GM21528 (cell line): ENCODE measurements around the gene LDLRAD4.
"Not testable (repeated sequence)": the region's sequence is repeated elsewhere in the genome, so short reads cannot be mapped to it uniquely, and the experiment has no call there.

Source experiments
- ATAC-seq: cut with Tn5 transposase; IDR thresholded peaks from one replicate; pipeline ENCODE4 v1.9.1; 2021; ENCODE audit warnings: mild to moderate bottlenecking, moderate library complexity; ENCODE audit not compliant: unreplicated experiment, low FRiP score

LDLRAD4 gene

DNA sequence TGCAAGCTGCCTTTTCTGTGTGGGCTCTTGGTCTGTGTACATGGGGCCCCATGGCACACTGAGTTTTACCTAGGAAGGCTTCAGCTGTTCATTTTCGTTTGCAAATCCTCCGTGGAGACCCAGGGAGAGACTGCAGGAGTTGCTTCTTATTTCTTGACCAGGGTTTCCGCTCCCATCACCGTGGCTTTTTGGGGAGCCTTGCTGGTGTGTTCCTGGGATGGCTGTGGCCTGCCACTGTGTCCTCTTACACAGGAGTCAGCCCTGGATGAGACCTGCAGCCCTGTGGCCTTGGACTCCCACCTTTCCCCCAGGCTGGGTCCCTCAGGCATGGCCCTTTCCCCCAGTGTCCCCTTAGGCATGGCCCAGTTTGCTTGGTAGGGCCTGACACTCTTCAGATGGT, 370.8 kb downstream of the LDLRAD4 start:
- ATAC-seq: no peak

- ATAC-seq: no peak
Measured at GRCh38 chr18:13589943-13590342, 371.4 kb downstream of the LDLRAD4 start.

DNA sequence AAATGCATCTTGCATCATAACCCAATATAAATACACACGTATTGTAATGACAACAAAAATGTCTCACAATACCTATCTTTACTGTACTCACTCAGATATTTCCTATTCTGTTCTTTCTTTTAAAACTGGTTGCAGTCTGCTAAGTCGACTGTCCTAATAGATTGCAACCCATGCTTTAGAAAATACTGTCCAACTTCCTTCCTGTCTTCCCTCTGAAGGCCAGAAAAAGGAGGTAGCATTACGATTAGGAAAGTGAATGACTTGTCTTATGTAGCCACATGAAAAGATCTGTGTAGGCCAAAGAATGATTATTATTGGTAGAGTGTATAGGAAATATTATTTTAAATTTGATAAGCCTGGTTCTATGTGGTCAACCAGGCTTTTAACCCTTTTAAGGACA, 373.7 kb downstream of the LDLRAD4 start:
- ATAC-seq: no peak

- ATAC-seq: no peak
Measured at GRCh38 chr18:13594551-13594950, 376.0 kb downstream of the LDLRAD4 start.

GRCh38 chr18:13597068-13597467, 378.5 kb downstream of the LDLRAD4 start:
- ATAC-seq: no peak

DNA sequence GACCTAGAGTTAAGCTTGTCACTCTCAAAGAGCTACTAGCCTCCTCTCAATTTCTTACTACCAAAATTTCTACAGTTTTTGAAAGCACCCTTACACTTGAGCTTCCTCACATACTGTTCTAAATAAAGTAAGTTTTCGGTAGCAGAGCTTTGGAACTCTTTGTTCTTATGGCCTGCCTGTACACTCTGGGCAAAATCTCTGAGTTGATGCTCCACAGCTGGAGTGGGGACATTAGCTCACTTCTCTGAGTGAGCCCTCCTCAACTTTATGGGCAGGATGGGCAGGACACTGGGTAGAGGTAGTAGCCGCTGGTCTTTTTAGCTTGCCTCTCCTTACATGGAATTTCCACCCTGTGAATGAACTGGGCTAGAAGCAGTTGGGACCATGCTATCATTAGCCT, 380.0 kb downstream of the LDLRAD4 start:
- no peak for ATAC-seq

DNA sequence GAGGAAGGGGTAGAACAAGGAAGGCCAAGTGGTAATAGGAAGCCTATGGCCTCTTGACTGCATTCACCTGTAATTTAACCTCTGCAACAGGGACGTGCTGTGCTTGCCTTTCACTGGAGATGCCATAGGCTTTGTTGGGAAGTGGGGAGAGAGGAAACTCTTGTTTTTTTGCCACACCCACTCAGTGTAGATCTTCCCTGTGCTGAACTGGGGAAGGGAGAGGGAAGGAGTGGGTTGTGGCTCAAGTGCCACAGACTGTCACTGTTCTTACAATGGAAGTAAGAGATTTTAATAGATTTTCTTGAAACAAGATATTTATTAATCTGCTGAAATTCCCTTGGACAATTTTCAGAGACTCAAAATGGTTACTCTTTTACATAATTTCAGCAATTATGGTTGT, 380.5 kb downstream of the LDLRAD4 start:
- no peak for ATAC-seq

GRCh38 chr18:13603304-13604019, 384.9 kb downstream of the LDLRAD4 start:
- ATAC-seq: no peak

- ATAC-seq: no peak
Measured at GRCh38 chr18:13604786-13605185, 386.2 kb downstream of the LDLRAD4 start.

- no peak for ATAC-seq
Measured at GRCh38 chr18:13605477-13605876, 386.9 kb downstream of the LDLRAD4 start.

GRCh38 chr18:13605901-13606300, 387.3 kb downstream of the LDLRAD4 start:
- ATAC-seq: no peak

GRCh38 chr18:13606604-13607254, 388.2 kb downstream of the LDLRAD4 start:
- ATAC-seq: no peak

DNA sequence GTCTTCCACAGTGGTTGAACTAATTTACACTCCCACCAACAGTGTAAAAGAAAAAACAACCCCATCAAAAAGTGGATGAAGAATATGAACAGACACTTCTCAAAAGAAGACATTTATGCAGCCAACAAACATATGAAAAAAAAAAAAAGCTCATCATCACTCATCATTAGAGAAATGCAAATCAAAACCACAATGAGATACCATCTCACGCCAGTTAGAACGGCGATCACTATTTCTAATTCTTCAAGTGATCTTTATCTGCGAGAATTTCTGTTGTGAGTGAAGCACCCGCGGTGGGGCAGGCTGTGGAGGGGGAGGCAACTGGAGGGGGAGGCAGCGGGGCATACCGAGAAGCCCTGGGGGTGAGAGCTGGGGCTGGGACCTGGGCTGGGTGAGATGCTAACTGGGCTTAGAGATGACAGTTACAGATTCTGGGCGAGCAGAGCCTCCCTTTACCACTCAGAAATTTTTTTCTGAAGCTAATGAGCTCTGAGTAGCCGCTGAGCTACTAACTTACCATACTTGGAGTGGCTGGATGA, 389.5 kb downstream of the LDLRAD4 start:
- ATAC-seq: not testable (repeated sequence)

DNA sequence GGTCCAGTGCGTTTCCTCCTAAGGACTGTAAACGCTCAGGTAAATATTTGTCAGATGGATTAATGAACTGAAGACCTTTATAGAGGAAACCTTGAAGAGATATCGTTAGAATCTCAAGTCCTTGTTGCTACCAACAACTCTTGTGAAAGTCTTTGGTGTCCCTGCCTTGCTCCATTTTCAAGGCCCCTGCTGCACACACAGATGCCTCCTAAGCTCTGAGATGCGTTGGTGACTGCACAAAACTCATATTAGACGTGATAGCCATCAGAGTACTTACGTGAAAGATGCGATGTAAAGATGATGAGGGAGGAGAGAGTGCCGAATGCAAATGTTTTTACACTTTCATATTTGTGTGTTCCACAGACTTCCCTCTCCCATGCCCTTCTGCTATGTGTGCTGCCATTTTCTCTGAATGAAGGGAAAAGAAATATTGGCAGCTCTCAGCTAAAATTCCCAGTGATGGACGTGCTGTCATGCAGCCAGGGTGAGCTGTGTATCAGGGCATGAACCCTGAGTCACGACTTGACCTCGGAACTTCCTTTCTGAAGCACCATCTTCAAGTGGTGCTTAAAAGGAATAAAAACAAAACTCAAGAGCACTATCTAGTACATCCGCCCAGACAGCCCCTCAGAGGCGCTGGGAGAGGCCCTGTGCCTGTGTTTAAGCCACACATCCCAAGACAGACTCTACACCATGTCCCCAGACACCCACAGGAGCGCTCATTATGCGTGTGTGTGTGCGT, 390.4 kb downstream of the LDLRAD4 start:
- ATAC-seq: no peak

GRCh38 chr18:13610555-13611141, 392.1 kb downstream of the LDLRAD4 start:
- ATAC-seq: no peak

GRCh38 chr18:13611142-13611600, 392.6 kb downstream of the LDLRAD4 start:
- ATAC-seq: no peak

GRCh38 chr18:13611601-13612195, 393.1 kb downstream of the LDLRAD4 start:
- ATAC-seq: peak; percentile 1

DNA sequence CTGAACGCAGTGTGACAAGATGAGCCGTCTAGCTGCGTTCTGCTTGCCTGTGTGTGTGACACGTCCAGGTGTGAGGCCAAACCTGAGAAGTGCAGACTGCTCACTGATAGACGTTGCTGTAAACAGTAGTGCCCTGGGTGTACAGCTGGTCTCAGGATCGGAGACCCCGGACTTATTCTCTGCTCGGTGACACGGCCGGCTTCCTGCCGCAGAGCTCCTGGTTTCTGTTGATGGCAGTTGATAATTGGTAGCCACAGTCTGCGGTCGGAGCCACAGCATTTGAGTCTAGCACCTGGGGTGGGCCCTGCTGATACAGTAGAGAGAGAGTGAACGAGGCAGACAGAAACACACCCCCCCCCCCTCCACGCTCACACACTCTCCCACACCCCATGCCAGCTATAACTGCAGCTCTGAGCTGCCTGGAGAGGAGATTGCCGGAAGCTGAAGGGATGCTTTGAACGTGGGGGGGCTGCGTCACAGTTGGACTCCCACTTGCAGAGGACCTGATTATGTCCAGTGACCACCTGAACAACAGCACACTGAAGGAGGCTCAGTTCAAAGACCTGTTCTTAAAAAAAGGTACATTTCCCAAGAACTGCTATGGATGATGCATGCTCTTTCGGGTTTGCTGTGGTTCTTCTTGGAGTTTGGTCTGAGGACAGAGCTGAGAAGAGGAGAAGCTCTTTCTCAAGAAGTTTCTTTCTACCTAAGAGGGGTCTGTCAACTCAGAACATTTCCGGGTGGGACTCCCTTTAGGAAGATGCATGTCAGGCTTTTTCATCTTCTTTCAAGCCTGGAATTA, 393.8 kb downstream of the LDLRAD4 start:
- peak; percentile 75 for ATAC-seq

- ATAC-seq: no peak
Measured at GRCh38 chr18:13613099-13613498, 394.5 kb downstream of the LDLRAD4 start.
